Gastroesophageal sphincter (tissue), 3 donors: ENCODE measurements around the gene HS3ST3B1.

Source experiments
- POLR2AphosphoS5 ChIP-seq: sonication (generic); formaldehyde crosslinking; IDR thresholded peaks from one replicate; pipeline ENCODE4 v1.6.1; 2017; ENCODE audit warnings: antibody characterized with exemption
- TF ChIP-seq, protein P1 (sequence below), 4 experiments: fragments of 200-600 bp in 2 of 4; fragments of 450-650 bp in 2 of 4; sonication (generic) in 1 of 4; IDR thresholded peaks; one replicate each; pipeline ENCODE4 v1.5.1; 2017 to 2019; ENCODE audit warnings: antibody characterized with exemption in 4 of 4, mild to moderate bottlenecking in 2 of 4, moderate library complexity in 2 of 4

DNA sequence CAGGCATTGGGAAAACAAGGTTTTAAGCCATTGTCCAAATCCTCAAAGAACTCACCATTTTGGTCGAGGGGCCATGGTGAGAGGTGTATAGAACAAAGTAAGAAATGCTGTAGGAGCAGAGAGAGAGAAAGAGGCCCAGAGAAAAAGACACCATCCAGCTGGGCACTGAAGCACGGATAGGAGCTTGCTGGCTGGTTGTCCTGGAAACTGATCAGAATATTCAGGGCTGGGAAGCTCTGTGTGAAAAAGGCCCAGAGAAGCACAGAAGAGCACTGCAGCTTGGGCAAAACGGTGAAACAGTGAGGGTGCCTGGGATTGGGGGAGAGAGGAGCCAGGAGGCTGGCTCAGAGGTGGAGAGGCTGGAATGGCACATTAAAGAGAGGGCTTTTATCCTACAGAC is 16.5 kb downstream of the HS3ST3B1 start:
- TF ChIP-seq POLR2AphosphoS5 = no peak
- TF ChIP-seq, protein P1, sequence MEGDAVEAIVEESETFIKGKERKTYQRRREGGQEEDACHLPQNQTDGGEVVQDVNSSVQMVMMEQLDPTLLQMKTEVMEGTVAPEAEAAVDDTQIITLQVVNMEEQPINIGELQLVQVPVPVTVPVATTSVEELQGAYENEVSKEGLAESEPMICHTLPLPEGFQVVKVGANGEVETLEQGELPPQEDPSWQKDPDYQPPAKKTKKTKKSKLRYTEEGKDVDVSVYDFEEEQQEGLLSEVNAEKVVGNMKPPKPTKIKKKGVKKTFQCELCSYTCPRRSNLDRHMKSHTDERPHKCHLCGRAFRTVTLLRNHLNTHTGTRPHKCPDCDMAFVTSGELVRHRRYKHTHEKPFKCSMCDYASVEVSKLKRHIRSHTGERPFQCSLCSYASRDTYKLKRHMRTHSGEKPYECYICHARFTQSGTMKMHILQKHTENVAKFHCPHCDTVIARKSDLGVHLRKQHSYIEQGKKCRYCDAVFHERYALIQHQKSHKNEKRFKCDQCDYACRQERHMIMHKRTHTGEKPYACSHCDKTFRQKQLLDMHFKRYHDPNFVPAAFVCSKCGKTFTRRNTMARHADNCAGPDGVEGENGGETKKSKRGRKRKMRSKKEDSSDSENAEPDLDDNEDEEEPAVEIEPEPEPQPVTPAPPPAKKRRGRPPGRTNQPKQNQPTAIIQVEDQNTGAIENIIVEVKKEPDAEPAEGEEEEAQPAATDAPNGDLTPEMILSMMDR (IDR thresholded peaks at IDR 0.05) = no peak
